ENCODE results near the gene LYPD5. TPM values are rescaled to one million over a fixed set of nuclear protein-coding genes. Genes with fewer than 3 reads are reported as not detected.
"Not testable (repeated sequence)": the region's sequence is repeated elsewhere in the genome, so short reads cannot be mapped to it uniquely, and the experiment has no call there.

LYPD5 gene
- polyA plus RNA-seq, 4 donors: 0.35 to 2.3 (median 1.1) TPM; not detected in 1

- no peak for FAIRE-seq
- no peak overlapping the region for H3K4me3 ChIP-seq (ENCODE audit: low read depth in 1 of 3, low read length in 3 of 3)
- no peak overlapping the region for H3K27ac ChIP-seq (ENCODE audit: low read depth in 1 of 3, low read length in 2 of 3)
Observed at GRCh38 chr19:43779147-43779819, 23.0 kb downstream of the LYPD5 start.

GRCh38 chr19:43778651-43779050 lies 23.6 kb downstream of the LYPD5 start:
- Histone ChIP-seq H3K4me3 (ENCODE audit: low read depth in 1 of 3, low read length in 3 of 3) (no peak overlapping the region), H3K27me3 (ENCODE audit: control insufficient read depth in 3 of 3, insufficient read depth in 3 of 3, low read length in 3 of 3) (peaks cover 0 to 4% (median 0%) of the 10 kb centered on the region in 3 donors), H3K36me3 (ENCODE audit: control insufficient read depth in 3 of 3, insufficient read depth in 2 of 3, low read depth in 1 of 3, low read length in 3 of 3) (no peaks in the 10 kb centered on the region), H3K9me3 (ENCODE audit: control insufficient read depth in 2 of 2, insufficient read depth in 1 of 2, low read depth in 1 of 2, low read length in 1 of 2) (no peaks in the 10 kb centered on the region), H3K4me1 (ENCODE audit: control insufficient read depth in 3 of 3, insufficient read depth in 2 of 3, low read depth in 1 of 3, low read length in 2 of 3) (peaks cover 0 to 34% (median 0%) of the 10 kb centered on the region in 3 donors), H3K27ac (ENCODE audit: low read depth in 1 of 3, low read length in 2 of 3) (no peak overlapping the region)
- no peak for FAIRE-seq
- no peak for DNase-seq
- WGBS, 3 donors: 29 to 62% (median 56%) methylated on average over 1 of the region's 1 CpG

More at GRCh38 chr19:43779147-43779819, 23.0 kb downstream of the LYPD5 start:
- no peaks in the 10 kb centered on the region for H3K27me3 ChIP-seq (ENCODE audit: control insufficient read depth in 3 of 3, insufficient read depth in 3 of 3, low read length in 3 of 3)
- H3K9me3 ChIP-seq (ENCODE audit: control insufficient read depth in 2 of 2, insufficient read depth in 1 of 2, low read depth in 1 of 2, low read length in 1 of 2): no peaks in the 10 kb centered on the region
- H3K4me1 ChIP-seq (ENCODE audit: control insufficient read depth in 3 of 3, insufficient read depth in 2 of 3, low read depth in 1 of 3, low read length in 2 of 3): peaks cover 0 to 34% (median 0%) of the 10 kb centered on the region in 3 donors
- H3K36me3 ChIP-seq (ENCODE audit: control insufficient read depth in 3 of 3, insufficient read depth in 2 of 3, low read depth in 1 of 3, low read length in 3 of 3): no peaks in the 10 kb centered on the region
- DNase-seq: no peak
- WGBS, 3 donors: 48 to 54% (median 52%) methylated on average over 13 to 16 of the region's 16 CpGs

- no peak overlapping the region for H3K4me3 ChIP-seq (ENCODE audit: low read depth in 1 of 3, low read length in 3 of 3)
- FAIRE-seq (no peak), DNase-seq (no peak)
- peaks cover 0 to 5% (median 0%) of the 10 kb centered on the region in 3 donors for H3K27me3 ChIP-seq (ENCODE audit: control insufficient read depth in 3 of 3, insufficient read depth in 3 of 3, low read length in 3 of 3)
- WGBS, 3 donors: 4 to 10% (median 6%) methylated on average over 4 of the region's 4 CpGs
- no peaks in the 10 kb centered on the region for H3K36me3 ChIP-seq (ENCODE audit: control insufficient read depth in 3 of 3, insufficient read depth in 2 of 3, low read depth in 1 of 3, low read length in 3 of 3)
- no peaks in the 10 kb centered on the region for H3K9me3 ChIP-seq (ENCODE audit: control insufficient read depth in 2 of 2, insufficient read depth in 1 of 2, low read depth in 1 of 2, low read length in 1 of 2)
- no peak overlapping the region for H3K27ac ChIP-seq (ENCODE audit: low read depth in 1 of 3, low read length in 2 of 3)
- H3K4me1 ChIP-seq (ENCODE audit: control insufficient read depth in 3 of 3, insufficient read depth in 2 of 3, low read depth in 1 of 3, low read length in 2 of 3): peaks cover 0 to 34% (median 0%) of the 10 kb centered on the region in 3 donors
Observed at GRCh38 chr19:43777163-43777695, 25.0 kb downstream of the LYPD5 start.

- no peaks in the 10 kb centered on the region for H3K9me3 ChIP-seq (ENCODE audit: control insufficient read depth in 2 of 2, insufficient read depth in 1 of 2, low read depth in 1 of 2, low read length in 1 of 2)
- peaks cover 0 to 5% (median 0%) of the 10 kb centered on the region in 3 donors for H3K27me3 ChIP-seq (ENCODE audit: control insufficient read depth in 3 of 3, insufficient read depth in 3 of 3, low read length in 3 of 3)
- 65 to 73% (median 65%) methylated on average over 11 of the region's 11 CpGs for WGBS, 3 donors
- H3K4me3 ChIP-seq (ENCODE audit: low read depth in 1 of 3, low read length in 3 of 3): no peak overlapping the region
- no peak for DNase-seq
- no peak for FAIRE-seq
- H3K27ac ChIP-seq (ENCODE audit: low read depth in 1 of 3, low read length in 2 of 3): no peak overlapping the region
- peaks cover 0 to 34% (median 0%) of the 10 kb centered on the region in 3 donors for H3K4me1 ChIP-seq (ENCODE audit: control insufficient read depth in 3 of 3, insufficient read depth in 2 of 3, low read depth in 1 of 3, low read length in 2 of 3)
- no peaks in the 10 kb centered on the region for H3K36me3 ChIP-seq (ENCODE audit: control insufficient read depth in 3 of 3, insufficient read depth in 2 of 3, low read depth in 1 of 3, low read length in 3 of 3)
Observed at GRCh38 chr19:43776286-43776685, 26.0 kb downstream of the LYPD5 start.

- peaks cover 0 to 5% (median 0%) of the 10 kb centered on the region in 3 donors for H3K27me3 ChIP-seq (ENCODE audit: control insufficient read depth in 3 of 3, insufficient read depth in 3 of 3, low read length in 3 of 3)
- no peak overlapping the region for H3K4me3 ChIP-seq (ENCODE audit: low read depth in 1 of 3, low read length in 3 of 3)
- no peak for FAIRE-seq
- H3K36me3 ChIP-seq (ENCODE audit: control insufficient read depth in 3 of 3, insufficient read depth in 2 of 3, low read depth in 1 of 3, low read length in 3 of 3): no peaks in the 10 kb centered on the region
- H3K9me3 ChIP-seq (ENCODE audit: control insufficient read depth in 2 of 2, insufficient read depth in 1 of 2, low read depth in 1 of 2, low read length in 1 of 2): no peaks in the 10 kb centered on the region
- peaks cover 0 to 25% (median 0%) of the 10 kb centered on the region in 3 donors for H3K4me1 ChIP-seq (ENCODE audit: control insufficient read depth in 3 of 3, insufficient read depth in 2 of 3, low read depth in 1 of 3, low read length in 2 of 3)
- H3K27ac ChIP-seq (ENCODE audit: low read depth in 1 of 3, low read length in 2 of 3): no peak overlapping the region
- 85 to 91% (median 89%) methylated on average over 7 of the region's 7 CpGs for WGBS, 3 donors
- DNase-seq: no peak
Observed at GRCh38 chr19:43775299-43775890, 26.9 kb downstream of the LYPD5 start.

- not testable (repeated sequence) for H3K4me3 ChIP-seq (ENCODE audit: low read depth in 1 of 3, low read length in 3 of 3)
Observed at GRCh38 chr19:43774940-43775258, 27.3 kb downstream of the LYPD5 start.

GRCh38 chr19:43774103-43774939 lies 27.9 kb downstream of the LYPD5 start:
- Histone ChIP-seq H3K27me3 (ENCODE audit: control insufficient read depth in 3 of 3, insufficient read depth in 3 of 3, low read length in 3 of 3) (peaks cover 0 to 5% (median 0%) of the 10 kb centered on the region in 3 donors), H3K36me3 (ENCODE audit: control insufficient read depth in 3 of 3, insufficient read depth in 2 of 3, low read depth in 1 of 3, low read length in 3 of 3) (peaks cover 0 to 4% (median 0%) of the 10 kb centered on the region in 3 donors), H3K27ac (ENCODE audit: low read depth in 1 of 3, low read length in 2 of 3) (no peak overlapping the region), H3K4me1 (ENCODE audit: control insufficient read depth in 3 of 3, insufficient read depth in 2 of 3, low read depth in 1 of 3, low read length in 2 of 3) (peaks cover 0 to 15% (median 0%) of the 10 kb centered on the region in 3 donors), H3K9me3 (ENCODE audit: control insufficient read depth in 2 of 2, insufficient read depth in 1 of 2, low read depth in 1 of 2, low read length in 1 of 2) (no peaks in the 10 kb centered on the region), H3K4me3 (ENCODE audit: low read depth in 1 of 3, low read length in 3 of 3) (no peak overlapping the region)
- WGBS, 3 donors: 26 to 40% (median 33%) methylated on average over 52 to 63 of the region's 63 CpGs
- no peak for FAIRE-seq
- DNase-seq: peak; percentile 84 to 87

More at GRCh38 chr19:43774940-43775258, 27.3 kb downstream of the LYPD5 start:
- H3K4me1 ChIP-seq (ENCODE audit: control insufficient read depth in 3 of 3, insufficient read depth in 2 of 3, low read depth in 1 of 3, low read length in 2 of 3): peaks cover 0 to 20% (median 0%) of the 10 kb centered on the region in 3 donors
- FAIRE-seq; H3K27ac ChIP-seq (ENCODE audit: low read depth in 1 of 3, low read length in 2 of 3); H3K27me3 ChIP-seq (ENCODE audit: control insufficient read depth in 3 of 3, insufficient read depth in 3 of 3, low read length in 3 of 3); H3K36me3 ChIP-seq (ENCODE audit: control insufficient read depth in 3 of 3, insufficient read depth in 2 of 3, low read depth in 1 of 3, low read length in 3 of 3); H3K9me3 ChIP-seq (ENCODE audit: control insufficient read depth in 2 of 2, insufficient read depth in 1 of 2, low read depth in 1 of 2, low read length in 1 of 2); DNase-seq: not testable (repeated sequence)
- 29 to 55% (median 55%) methylated on average over 11 of the region's 11 CpGs for WGBS, 3 donors

- Histone ChIP-seq H3K4me1 (ENCODE audit: control insufficient read depth in 3 of 3, insufficient read depth in 2 of 3, low read depth in 1 of 3, low read length in 2 of 3) (peaks cover 0 to 15% (median 0%) of the 10 kb centered on the region in 3 donors), H3K4me3 (ENCODE audit: low read depth in 1 of 3, low read length in 3 of 3) (no peak overlapping the region), H3K36me3 (ENCODE audit: control insufficient read depth in 3 of 3, insufficient read depth in 2 of 3, low read depth in 1 of 3, low read length in 3 of 3) (peaks cover 0 to 6% (median 0%) of the 10 kb centered on the region in 3 donors), H3K27me3 (ENCODE audit: control insufficient read depth in 3 of 3, insufficient read depth in 3 of 3, low read length in 3 of 3) (peaks cover 0 to 5% (median 0%) of the 10 kb centered on the region in 3 donors), H3K9me3 (ENCODE audit: control insufficient read depth in 2 of 2, insufficient read depth in 1 of 2, low read depth in 1 of 2, low read length in 1 of 2) (no peaks in the 10 kb centered on the region), H3K27ac (ENCODE audit: low read depth in 1 of 3, low read length in 2 of 3) (no peak overlapping the region)
- 47 to 66% (median 55%) methylated on average over 5 of the region's 5 CpGs for WGBS, 3 donors
- no peak for FAIRE-seq
- DNase-seq: no peak
Observed at GRCh38 chr19:43773725-43774102, 28.5 kb downstream of the LYPD5 start.

All from small intestine (tissue), 7 donors.